SK-N-SH (cell line): Measurements from ENCODE around the gene NOXRED1. TPM values are rescaled to one million over a fixed set of nuclear protein-coding genes. Genes with fewer than 3 reads are reported as not detected.

ENCODE experiments used
- CTCF ChIA-PET: fragments of 300-600, 350-600 bp; formaldehyde crosslinking; extraction: SDS; loops from one replicate; lab custom pipeline; 2021; lab: Yijun Ruan, JAX
- POLR2A ChIA-PET: fragments of 350-600 bp; sonication (Branson Sonifier 250); formaldehyde crosslinking; extraction: SDS; loops from one replicate; lab custom pipeline; 2020; ENCODE audit warnings: antibody characterized with exemption, inconsistent platforms; lab: Yijun Ruan, JAX
- DNase-seq: peaks from one replicate; pipeline ENCODE4 v3.0.0; 2012
- H2AFZ ChIP-seq: fragments of 200-600 bp; sonication (generic); 2 replicates; pipeline ENCODE4 v1.8.1; 2016; ENCODE audit warnings: antibody characterized with exemption, mild to moderate bottlenecking, low read depth
- H3F3A ChIP-seq: fragments of 200-600 bp; sonication (generic); replicated peaks from 2 replicates; pipeline ENCODE3; 2016; ENCODE audit warnings: antibody characterized with exemption, mild to moderate bottlenecking; ENCODE audit not compliant: insufficient read depth
- H3K27ac ChIP-seq, 2 experiments: fragments of 200-500 bp in 1 of 2; fragments of 200-600 bp in 1 of 2; sonication (Bioruptor generic) in 1 of 2; sonication (generic), shearing (Covaris generic) in 1 of 2; 2 replicates each; pipeline versions ENCODE4 v1.5.1 to v1.6.1; 2014 to 2016; ENCODE audit warnings: low read depth in 2 of 2, inconsistent platforms in 1 of 2, low read length in 1 of 2, mild to moderate bottlenecking in 1 of 2, mixed read lengths in 1 of 2
- H3K27me3 ChIP-seq: fragments of 200-600 bp; sonication (generic), shearing (Covaris generic); 2 replicates; pipeline ENCODE4 v1.6.1; 2016; ENCODE audit warnings: mixed run types; ENCODE audit not compliant: insufficient read depth
- H3K36me3 ChIP-seq, 2 experiments: fragments of 200-500 bp in 1 of 2; fragments of 200-600 bp in 1 of 2; sonication (Bioruptor generic) in 1 of 2; sonication (generic) in 1 of 2; replicated peaks in 1 of 2; 2 replicates each; pipeline versions ENCODE3 to v1.5.1; 2014 to 2016; ENCODE audit warnings: low read length in 1 of 2, mild to moderate bottlenecking in 1 of 2; ENCODE audit not compliant: insufficient read depth in 2 of 2, control insufficient read depth in 1 of 2
- H3K4me1 ChIP-seq, 2 experiments: fragments of 200-500 bp in 1 of 2; fragments of 200-600 bp in 1 of 2; sonication (Bioruptor generic) in 1 of 2; sonication (generic), shearing (Covaris generic) in 1 of 2; 2 replicates each; pipeline versions ENCODE4 v1.5.1 to v1.6.1; 2014 to 2016; ENCODE audit warnings: low read depth in 1 of 2, low read length in 1 of 2, mixed run types in 1 of 2; ENCODE audit not compliant: insufficient read depth in 2 of 2, control insufficient read depth in 1 of 2
- H3K4me2 ChIP-seq: fragments of 200-600 bp; sonication (generic), shearing (Covaris generic); 2 replicates; pipeline ENCODE4 v1.6.1; 2017; ENCODE audit warnings: mixed run types
- H3K4me3 ChIP-seq, 2 experiments: fragments of 200-500 bp in 1 of 2; fragments of 200-600 bp in 1 of 2; sonication (Bioruptor generic) in 1 of 2; sonication (generic), shearing (Covaris generic) in 1 of 2; 2 replicates each; pipeline versions ENCODE4 v1.5.1 to v1.8.1; 2014 to 2016; ENCODE audit warnings: low read depth in 2 of 2, inconsistent platforms in 1 of 2, low read length in 1 of 2, mild to moderate bottlenecking in 1 of 2, mixed read lengths in 1 of 2, moderate library complexity in 1 of 2
- H3K79me2 ChIP-seq: fragments of 200-600 bp; sonication (generic); 2 replicates; pipeline ENCODE4 v1.8.1; 2017; ENCODE audit warnings: mild to moderate bottlenecking; ENCODE audit not compliant: insufficient read depth
- H3K9ac ChIP-seq: fragments of 200-600 bp; sonication (generic); 2 replicates; pipeline ENCODE4 v1.6.1; 2017; ENCODE audit warnings: mixed run types
- H3K9me2 ChIP-seq: fragments of 200-600 bp; sonication (generic); 2 replicates; pipeline ENCODE4 v1.6.1; 2017; ENCODE audit warnings: mixed run types
- H3K9me3 ChIP-seq: fragments of 200-600 bp; sonication (generic); 2 replicates; pipeline ENCODE4 v1.6.1; 2017; ENCODE audit warnings: mixed run types, mild to moderate bottlenecking, moderate library complexity
- H4K20me1 ChIP-seq: fragments of 200-600 bp; sonication (generic); 2 replicates; pipeline ENCODE4 v1.6.1; 2017; ENCODE audit warnings: mild to moderate bottlenecking, mixed run types; ENCODE audit not compliant: insufficient read depth
- EZH2phosphoT487 ChIP-seq: fragments of 200-600 bp; sonication (generic); IDR thresholded peaks from 2 replicates; pipeline ENCODE4 v1.6.1; 2017; ENCODE audit warnings: low read depth, mixed run types, mild to moderate bottlenecking, antibody characterized with exemption, moderate library complexity, borderline replicate concordance
- MEF2A ChIP-seq: IDR thresholded peaks from 2 replicates; pipeline ENCODE4 v1.4.0; 2012; ENCODE audit warnings: low read depth, borderline replicate concordance
- NFIC ChIP-seq: IDR thresholded peaks from 2 replicates; pipeline ENCODE4 v1.4.0; 2012; ENCODE audit warnings: borderline replicate concordance
- NRF1 ChIP-seq: IDR thresholded peaks from 2 replicates; pipeline ENCODE4 v1.6.1; 2012; ENCODE audit warnings: low read depth, mild to moderate bottlenecking, low read length
- RAD21 ChIP-seq: IDR thresholded peaks from 2 replicates; pipeline ENCODE4 v1.6.1; 2012; ENCODE audit warnings: mild to moderate bottlenecking, low read length
- REST ChIP-seq: IDR thresholded peaks from 2 replicates; pipeline ENCODE4 v1.6.1; 2012; ENCODE audit warnings: mild to moderate bottlenecking, low read depth, low read length, moderate library complexity
- RXRA ChIP-seq: IDR thresholded peaks from 2 replicates; pipeline ENCODE4 v1.4.0; 2012; ENCODE audit warnings: low read depth, mild to moderate bottlenecking, borderline replicate concordance
- SMC3 ChIP-seq: IDR thresholded peaks from 2 replicates; pipeline ENCODE4 v1.6.1; 2012; ENCODE audit warnings: low read depth, low read length, improper control_type of control experiment
- WGBS: methylation state at CpG from one replicate; pipeline ENCODE4 v1.1.6; 2017; ENCODE audit warnings: low lambda C conversion rate; 5-methylcytosine and 5-hydroxymethylcytosine counted together
- polyA plus RNA-seq, 3 experiments: library from polyadenylated mRNA; depleted of rRNA; stranded (reverse); fragments of >200 nt; gene quantifications; 2 replicates each; pipeline ENCODE4 v1.2.3, GENCODE V29; 2012
- TF ChIP-seq, protein P1 (sequence below): IDR thresholded peaks from 2 replicates; pipeline ENCODE4 v1.4.0; 2012; ENCODE audit warnings: low read depth, borderline replicate concordance
- TF ChIP-seq, protein P2 (sequence below): IDR thresholded peaks from 2 replicates; pipeline ENCODE4 v1.4.0; 2012; ENCODE audit warnings: low read depth, borderline replicate concordance

Gene NOXRED1
- polyA plus RNA-seq, 1 of the 3 experiments (the other 2 are of a cell fraction): 0.21 TPM

- no peak for TF ChIP-seq SMC3
- TF ChIP-seq MEF2A: no peak
- TF ChIP-seq EZH2phosphoT487: no peak
- TF ChIP-seq, all 33 proteins: peak for 0
Measured at GRCh38 chr14:77369285-77369684, 54.0 kb downstream of the NOXRED1 start (continued).

DNA sequence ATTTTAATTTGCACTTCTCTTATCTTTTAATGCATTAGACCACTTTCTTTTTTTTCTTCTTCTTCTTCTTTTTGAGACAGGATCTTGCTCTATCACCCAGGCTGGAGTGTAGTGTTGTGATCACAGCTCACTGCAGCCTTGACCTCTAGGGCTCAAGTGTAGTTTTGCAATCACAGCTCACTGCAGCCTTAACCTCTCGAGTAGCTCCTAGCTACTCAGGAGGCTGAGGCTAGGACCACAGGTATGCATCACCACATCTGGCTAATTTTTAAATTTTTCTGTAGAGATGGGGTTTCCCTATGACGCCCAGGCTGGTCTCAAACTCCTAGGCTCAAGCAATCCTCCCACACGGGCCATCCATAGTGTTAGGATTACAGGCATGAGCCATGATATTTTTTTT lies 59.2 kb downstream of the NOXRED1 start:
- Histone ChIP-seq H3K4me1 (no peaks in the 10 kb centered on the region), H3F3A (no peaks in the 10 kb centered on the region), H3K79me2 (no peaks in the 10 kb centered on the region), H3K4me2 (no peak overlapping the region), H3K9ac (no peak overlapping the region), H3K27me3 (no peaks in the 10 kb centered on the region), H3K27ac (no peak overlapping the region), H3K4me3 (no peak overlapping the region), H4K20me1 (no peaks in the 10 kb centered on the region), H3K9me3 (no peaks in the 10 kb centered on the region), H3K36me3 (no peaks in the 10 kb centered on the region), H3K9me2 (no peaks in the 10 kb centered on the region), H2AFZ (no peak overlapping the region)
- ChIA-PET CTCF (no interaction called here), POLR2A (no interaction called here)
- WGBS: 91% methylated on average over 3 of the region's 3 CpGs
- DNase-seq: no peak
- no peak for TF ChIP-seq REST
- TF ChIP-seq, protein P1, sequence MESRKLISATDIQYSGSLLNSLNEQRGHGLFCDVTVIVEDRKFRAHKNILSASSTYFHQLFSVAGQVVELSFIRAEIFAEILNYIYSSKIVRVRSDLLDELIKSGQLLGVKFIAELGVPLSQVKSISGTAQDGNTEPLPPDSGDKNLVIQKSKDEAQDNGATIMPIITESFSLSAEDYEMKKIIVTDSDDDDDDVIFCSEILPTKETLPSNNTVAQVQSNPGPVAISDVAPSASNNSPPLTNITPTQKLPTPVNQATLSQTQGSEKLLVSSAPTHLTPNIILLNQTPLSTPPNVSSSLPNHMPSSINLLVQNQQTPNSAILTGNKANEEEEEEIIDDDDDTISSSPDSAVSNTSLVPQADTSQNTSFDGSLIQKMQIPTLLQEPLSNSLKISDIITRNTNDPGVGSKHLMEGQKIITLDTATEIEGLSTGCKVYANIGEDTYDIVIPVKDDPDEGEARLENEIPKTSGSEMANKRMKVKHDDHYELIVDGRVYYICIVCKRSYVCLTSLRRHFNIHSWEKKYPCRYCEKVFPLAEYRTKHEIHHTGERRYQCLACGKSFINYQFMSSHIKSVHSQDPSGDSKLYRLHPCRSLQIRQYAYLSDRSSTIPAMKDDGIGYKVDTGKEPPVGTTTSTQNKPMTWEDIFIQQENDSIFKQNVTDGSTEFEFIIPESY: no peak
- no peak for TF ChIP-seq RAD21
- TF ChIP-seq, protein P2, sequence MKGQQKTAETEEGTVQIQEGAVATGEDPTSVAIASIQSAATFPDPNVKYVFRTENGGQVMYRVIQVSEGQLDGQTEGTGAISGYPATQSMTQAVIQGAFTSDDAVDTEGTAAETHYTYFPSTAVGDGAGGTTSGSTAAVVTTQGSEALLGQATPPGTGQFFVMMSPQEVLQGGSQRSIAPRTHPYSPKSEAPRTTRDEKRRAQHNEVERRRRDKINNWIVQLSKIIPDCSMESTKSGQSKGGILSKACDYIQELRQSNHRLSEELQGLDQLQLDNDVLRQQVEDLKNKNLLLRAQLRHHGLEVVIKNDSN: no peak
- TF ChIP-seq NRF1: no peak
- no peak for TF ChIP-seq RXRA
- TF ChIP-seq NFIC: no peak
- no peak for TF ChIP-seq MEF2A
